ENCODE data around the gene FTCD. TPM values are rescaled to one million over a fixed set of nuclear protein-coding genes. Genes with fewer than 3 reads are reported as not detected.

Gene FTCD
- total and polyA plus RNA-seq, 2 of the 4 experiments (the other 2 are of a cell fraction) = 0.55 TPM; not detected in 1

DNA sequence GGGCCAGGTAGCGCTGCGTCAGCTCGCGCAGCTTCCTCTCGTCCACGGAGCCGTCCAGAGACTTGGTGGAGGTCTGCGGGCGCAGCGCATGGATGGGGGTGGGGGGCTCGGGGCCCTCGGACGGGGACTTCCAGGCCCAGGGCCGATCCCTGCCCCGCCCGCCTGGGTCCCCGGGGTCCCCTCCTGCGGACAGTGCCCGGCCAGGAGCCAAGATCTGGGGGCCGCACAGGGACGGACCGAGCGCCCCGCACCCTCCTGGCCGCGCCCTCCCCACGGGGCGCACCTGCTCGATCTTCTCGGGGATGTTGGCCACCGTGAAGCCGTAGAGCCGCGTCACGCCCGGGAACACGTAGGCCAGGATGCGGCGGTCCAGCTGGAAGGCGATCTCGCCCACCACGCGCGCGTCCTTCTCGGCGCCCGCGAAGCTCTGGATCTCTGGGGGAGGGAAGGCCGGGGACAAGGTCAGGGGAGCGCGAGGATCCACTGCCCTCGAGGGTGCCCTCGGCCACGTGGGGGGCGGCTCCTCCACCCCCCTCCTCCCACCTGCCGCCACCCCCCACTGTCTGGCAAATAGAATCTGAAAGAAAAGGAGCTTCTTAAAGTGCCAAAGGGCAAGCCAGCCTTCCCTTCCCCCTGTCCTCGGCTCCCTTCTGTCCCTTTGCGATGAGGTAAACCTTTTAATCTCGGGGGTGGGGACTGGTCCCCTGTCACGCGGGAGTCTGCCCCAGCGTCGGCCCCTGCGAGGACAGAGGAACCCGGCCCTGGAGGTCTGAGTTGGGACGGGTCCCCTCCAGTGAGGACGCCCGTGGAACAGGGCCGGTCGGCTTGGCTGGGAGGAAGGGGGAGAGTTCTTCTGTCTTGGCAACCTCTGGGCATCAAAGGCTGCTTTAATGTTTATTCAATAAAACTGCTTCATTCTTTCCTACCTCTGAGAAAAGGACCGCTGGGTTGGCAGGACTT, 6.5 kb upstream of the FTCD start:
- Histone ChIP-seq H4K20me1 (ENCODE audit: insufficient read depth, low read length) (no peaks in the 10 kb centered on the region), H3K9me3 (ENCODE audit: control insufficient read depth, insufficient read depth, low read length) (peaks cover 2% of the 10 kb centered on the region; the same call in 1 of the 2 replicates), H3K4me2 (ENCODE audit: low read depth, low read length) (no peak overlapping the region), H4K8ac (ENCODE audit: low read depth in 2 of 2, low read length in 2 of 2) (no peak overlapping the region), H3K27ac (ENCODE audit: insufficient read depth, low read length) (no peak overlapping the region), H3K4me3 (ENCODE audit: insufficient read depth, low read depth, low read length) (no peak overlapping the region), H2AFZ (replicated peaks; ENCODE audit: low read length, poor library complexity) (no peak overlapping the region), H2AK9ac (replicated peaks; ENCODE audit: low read depth, low read length, poor library complexity) (no peak overlapping the region), H4K91ac (ENCODE audit: insufficient read depth, low read depth, low read length) (no peak overlapping the region), H4K5ac (ENCODE audit: low read depth, low read length) (no peak overlapping the region), H2BK120ac (ENCODE audit: low read depth, low read length) (no peak overlapping the region), H3K4me1 (ENCODE audit: control insufficient read depth, insufficient read depth, low read length) (no peaks in the 10 kb centered on the region), H3K56ac (ENCODE audit: extremely low read depth, insufficient read depth, low read length) (no peak overlapping the region), H3K36me3 (ENCODE audit: control insufficient read depth, insufficient read depth, low read length) (peaks cover 5% of the 10 kb centered on the region), H2BK15ac (ENCODE audit: low read depth, low read length) (no peak overlapping the region), H3K4ac (ENCODE audit: low read depth, low read length) (no peak overlapping the region), H3K27me3 (ENCODE audit: control insufficient read depth, insufficient read depth, low read length) (no peaks in the 10 kb centered on the region), H3K14ac (replicated peaks; ENCODE audit: low read depth, low read length) (no peak overlapping the region), H2BK20ac (ENCODE audit: low read depth, low read length) (no peak overlapping the region), H3K9me1 (ENCODE audit: insufficient read depth, low read length) (no peaks in the 10 kb centered on the region), H3K18ac (ENCODE audit: low read depth, low read length) (no peak overlapping the region), H3K9ac (ENCODE audit: low read depth, low read length) (no peak overlapping the region), H2BK5ac (ENCODE audit: low read depth, low read length, poor library complexity, severe bottlenecking) (no peak overlapping the region), H2AK5ac (ENCODE audit: low read depth, low read length) (no peak overlapping the region), H3K79me1 (ENCODE audit: low read depth in 1 of 2, low read length in 2 of 2) (no peaks in the 10 kb centered on the region), H3K23ac (ENCODE audit: low read depth, low read length) (no peak overlapping the region)
- in situ Hi-C loops (cut with MboI; ENCODE audit: low sequenced_read_pairs) = no loop called here
- dilution Hi-C loops (cut with HindIII; ENCODE audit: low sequenced_read_pairs, unreplicated experiment) = no loop called here
- ChIA-PET CTCF (no interaction called here), POLR2A (ENCODE audit: unreplicated experiment) (no interaction called here)
- DNase-seq (no peak), ATAC-seq (ENCODE audit: low read depth) (no peak)
- intact Hi-C loops (cut with micrococcal nuclease) = no loop called here
- no peak for TF ChIP-seq MAFK (IDR thresholded peaks at IDR 0.05; ENCODE audit: low read depth, low read length)
- TF ChIP-seq MAZ (IDR thresholded peaks at IDR 0.05; ENCODE audit: borderline replicate concordance, low read depth, low read length) = no peak
- TF ChIP-seq BHLHE40 (IDR thresholded peaks at IDR 0.05; ENCODE audit: low read depth, low read length) = no peak
- 65% methylated on average over 4 of the region's 72 CpGs; no CpG with 5 or more reads in 1 of the 2 experiments for WGBS, 2 experiments (ENCODE audit: extremely low coverage in 2 of 2, insufficient read length in 1 of 2)
- no TSS peak for BruUV-seq (replicated peaks)
